CD14-positive monocyte (primary cell): ENCODE measurements around the gene SC5D. TPM values are rescaled to one million over a fixed set of nuclear protein-coding genes. Genes with fewer than 3 reads are reported as not detected.

ENCODE experiments used
- DNase-seq, 3 donors: peaks; one replicate each; pipeline ENCODE4 v3.0.0-alpha.2; 2011 to 2022
- H2AFZ ChIP-seq: 2 replicates; pipeline ENCODE4 v1.6.0; 2012; ENCODE audit warnings: mild to moderate bottlenecking, low read depth, low read length, inconsistent platforms; ENCODE audit not compliant: insufficient read depth, poor library complexity, severe bottlenecking
- H3K27ac ChIP-seq, 2 donors: 1 replicate in 1 of 2; 2 replicates in 1 of 2; pipeline ENCODE4 v1.5.1; 2012 to 2013; ENCODE audit warnings: low read length in 2 of 2, control low read depth in 1 of 2, inconsistent platforms in 1 of 2, low read depth in 1 of 2, mild to moderate bottlenecking in 1 of 2
- H3K27me3 ChIP-seq, 2 donors: one replicate each; pipeline versions ENCODE4 v1.6.0 to v1.6.1; 2011 to 2013; ENCODE audit warnings: low read length in 2 of 2; ENCODE audit not compliant: control insufficient read depth in 2 of 2, insufficient read depth in 2 of 2
- H3K36me3 ChIP-seq, 2 donors: replicated peaks in 1 of 2; 1 replicate in 1 of 2; 2 replicates in 1 of 2; pipeline versions ENCODE4 v1.5.1 to v1.6.1; 2012 to 2013; ENCODE audit warnings: low read length in 2 of 2, control low read depth in 1 of 2, inconsistent platforms in 1 of 2, mild to moderate bottlenecking in 1 of 2; ENCODE audit not compliant: insufficient read depth in 2 of 2, control insufficient read depth in 1 of 2
- H3K4me1 ChIP-seq, 2 donors: 1 replicate in 1 of 2; 2 replicates in 1 of 2; pipeline versions ENCODE4 v1.5.1 to v1.6.1; 2012 to 2013; ENCODE audit warnings: low read length in 2 of 2, control low read depth in 1 of 2, inconsistent platforms in 1 of 2, mild to moderate bottlenecking in 1 of 2, moderate library complexity in 1 of 2; ENCODE audit not compliant: insufficient read depth in 2 of 2, control insufficient read depth in 1 of 2
- H3K4me2 ChIP-seq: replicated peaks from 2 replicates; pipeline ENCODE3; 2012; ENCODE audit warnings: low read length, moderate library complexity, mild to moderate bottlenecking; ENCODE audit not compliant: poor library complexity, severe bottlenecking; ENCODE audit errors: extremely low read depth
- H3K4me3 ChIP-seq, 3 experiments: fragments of 200-600 bp in 1 of 3; sonication (generic) in 1 of 3; replicated peaks in 1 of 3; 1 replicate in 2 of 3; 2 replicates in 1 of 3; pipeline ENCODE4 v1.5.1; 2011 to 2013; ENCODE audit warnings: low read length in 3 of 3, mild to moderate bottlenecking in 3 of 3, control low read depth in 2 of 3, low read depth in 2 of 3, inconsistent platforms in 1 of 3, moderate library complexity in 1 of 3
- H3K79me2 ChIP-seq: 2 replicates; pipeline ENCODE4 v1.6.0; 2012; ENCODE audit warnings: mild to moderate bottlenecking, control low read depth, inconsistent platforms, low read length, moderate library complexity; ENCODE audit not compliant: insufficient read depth
- H3K9ac ChIP-seq: 2 replicates; pipeline ENCODE4 v1.6.0; 2017; ENCODE audit warnings: low read length, mild to moderate bottlenecking; ENCODE audit not compliant: insufficient read depth, poor library complexity, severe bottlenecking
- H3K9me3 ChIP-seq, 2 donors: replicated peaks in 1 of 2; 1 replicate in 1 of 2; 2 replicates in 1 of 2; pipeline versions ENCODE4 v1.5.1 to v1.6.1; 2012 to 2013; ENCODE audit warnings: low read length in 2 of 2, control low read depth in 1 of 2; ENCODE audit not compliant: control insufficient read depth in 1 of 2, insufficient read depth in 1 of 2
- H4K20me1 ChIP-seq: 2 replicates; pipeline ENCODE4 v1.6.0; 2012; ENCODE audit warnings: mild to moderate bottlenecking, low read length, control low read depth, moderate library complexity; ENCODE audit not compliant: insufficient read depth
- H3K27ac Mint-ChIP-seq, 7 donors: one replicate each; pipeline ENCODE4 v1.8.0; 2020; ENCODE audit warnings: mild to moderate bottlenecking in 7 of 7, mixed read lengths in 7 of 7, moderate library complexity in 6 of 7, inconsistent platforms in 2 of 7
- H3K27me3 Mint-ChIP-seq, 3 donors: one replicate each; pipeline ENCODE4 v1.8.0; 2021 to 2022; ENCODE audit warnings: low read depth in 3 of 3, mild to moderate bottlenecking in 3 of 3, mixed read lengths in 3 of 3, moderate library complexity in 3 of 3, inconsistent platforms in 1 of 3
- H3K36me3 Mint-ChIP-seq, 2 donors: one replicate each; pipeline ENCODE4 v1.8.0; 2020; ENCODE audit warnings: mixed read lengths in 2 of 2, inconsistent platforms in 1 of 2, mild to moderate bottlenecking in 1 of 2
- H3K4me1 Mint-ChIP-seq: one replicate; pipeline ENCODE4 v1.8.0; 2020; ENCODE audit warnings: mild to moderate bottlenecking, mixed read lengths
- H3K4me3 Mint-ChIP-seq, 2 donors: one replicate each; pipeline ENCODE4 v1.8.0; 2020; ENCODE audit warnings: mild to moderate bottlenecking in 2 of 2, mixed read lengths in 2 of 2, moderate library complexity in 1 of 2
- H3K9me3 Mint-ChIP-seq, 7 donors: one replicate each; pipeline ENCODE4 v1.8.0; 2020 to 2022; ENCODE audit warnings: mixed read lengths in 7 of 7, mild to moderate bottlenecking in 6 of 7, moderate library complexity in 6 of 7, inconsistent platforms in 2 of 7
- CTCF ChIP-seq: fragments of 200-600 bp; IDR thresholded peaks from one replicate; pipeline ENCODE4 v1.8.0; 2022; ENCODE audit warnings: antibody characterized with exemption, mild to moderate bottlenecking
- WGBS: methylation state at CpG from one replicate; pipeline ENCODE4 v1.1.5; 2013; ENCODE audit warnings: missing lambda C conversion rate; ENCODE audit not compliant: insufficient coverage; 5-methylcytosine and 5-hydroxymethylcytosine counted together
- intact Hi-C, 2 donors: fragments of 100-400 bp; cut with micrococcal nuclease; formaldehyde crosslinking; loops; one replicate each; pipeline versions ENCODE4 v1.15.0 to v1.15.1; 2023
- polyA plus RNA-seq, 3 donors: library from polyadenylated mRNA; depleted of rRNA in 1 of 3; unstranded in 2 of 3; stranded (reverse) in 1 of 3; fragments of 300-500 nt in 2 of 3; fragments of >200 nt in 1 of 3; fragmentation: Illumina TruSeq in 2 of 3; gene quantifications; 1 replicate in 2 of 3; 2 replicates in 1 of 3; pipeline ENCODE4 v1.2.3, GENCODE V29; 2012 to 2021

SC5D gene
- polyA plus RNA-seq, 3 donors, result 6.4 to 8.3 (median 8.3) TPM

DNA sequence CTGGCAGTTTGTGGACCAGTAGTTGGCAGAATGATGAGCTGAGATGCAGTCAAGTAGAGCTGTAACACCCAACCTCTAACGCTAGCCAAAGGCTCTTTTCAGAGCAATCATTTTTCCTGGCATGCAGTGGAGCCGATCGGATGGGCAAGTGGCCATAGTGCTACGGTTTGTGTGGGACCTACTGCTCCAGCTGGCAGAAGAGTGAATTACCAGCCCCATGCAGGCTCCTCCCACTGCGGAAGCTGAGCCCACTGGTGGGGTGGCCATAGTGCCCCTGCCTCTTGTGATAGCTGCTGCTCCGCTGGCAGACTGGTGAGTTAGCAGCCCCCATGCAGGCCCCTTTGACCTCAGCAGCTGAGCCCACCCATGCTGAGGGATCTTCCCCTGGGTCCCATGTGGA lies 27.0 kb upstream of the SC5D start:
- Histone ChIP-seq H3K4me2 (no peak overlapping the region), H3K4me3 (no peak overlapping the region), H3K27me3 (peaks cover 3 to 19% of the 10 kb centered on the region in 2 donors), H3K4me1 (no peaks in the 10 kb centered on the region), H3K36me3 (no peaks in the 10 kb centered on the region), H4K20me1 (no peaks in the 10 kb centered on the region), H3K9me3 (peaks cover 0 to 18% of the 10 kb centered on the region in 2 donors), H2AFZ (no peak overlapping the region), H3K9ac (no peak overlapping the region), H3K27ac (no peak overlapping the region), H3K79me2 (no peaks in the 10 kb centered on the region)
- Mint-ChIP-seq H3K9me3 (peaks cover 4 to 33% (median 17%) of the 10 kb centered on the region in 7 donors), H3K4me3 (peak overlapping the region in 1 of 2 donors; percentile 10), H3K4me1 (no peaks in the 10 kb centered on the region), H3K36me3 (no peaks in the 10 kb centered on the region), H3K27me3 (peaks cover 8 to 16% (median 15%) of the 10 kb centered on the region in 3 donors), H3K27ac (no peak overlapping the region)
- no peak for DNase-seq
- 80% methylated on average over 6 of the region's 6 CpGs for WGBS
- TF ChIP-seq CTCF, result no peak
- intact Hi-C loops, result no loop called here

DNA sequence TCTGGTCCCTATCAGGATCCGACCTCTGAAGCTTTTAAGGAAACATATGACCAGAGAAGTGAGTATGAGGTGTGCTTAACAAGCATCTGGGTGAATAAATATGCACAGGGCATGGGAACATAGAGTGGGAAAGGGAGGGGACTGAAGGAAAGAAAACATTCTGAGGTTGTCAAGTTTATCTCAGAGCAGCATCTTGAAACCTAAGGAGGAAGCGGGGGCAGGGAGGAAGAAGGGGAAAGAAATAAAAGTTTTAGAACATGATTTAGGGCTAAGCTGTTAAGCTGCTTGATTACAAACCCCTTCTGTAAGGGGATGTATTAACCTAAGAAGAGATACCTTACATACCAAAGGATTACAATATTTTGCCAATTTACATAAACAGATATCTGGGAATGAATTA lies 24.0 kb upstream of the SC5D start:
- Histone ChIP-seq H3K27me3 (peaks cover 6 to 20% of the 10 kb centered on the region in 2 donors), H3K79me2 (no peaks in the 10 kb centered on the region), H3K4me2 (no peak overlapping the region), H3K36me3 (no peaks in the 10 kb centered on the region), H3K27ac (no peak overlapping the region), H2AFZ (no peak overlapping the region), H3K4me1 (no peaks in the 10 kb centered on the region), H4K20me1 (no peaks in the 10 kb centered on the region), H3K9ac (no peak overlapping the region), H3K4me3 (no peak overlapping the region), H3K9me3 (peaks cover 0 to 18% of the 10 kb centered on the region in 2 donors)
- Mint-ChIP-seq H3K4me3 (no peak overlapping the region), H3K9me3 (peaks cover 0 to 17% (median 6%) of the 10 kb centered on the region in 7 donors), H3K4me1 (no peaks in the 10 kb centered on the region), H3K27me3 (peaks cover 8 to 14% (median 12%) of the 10 kb centered on the region in 3 donors), H3K27ac (no peak overlapping the region), H3K36me3 (no peaks in the 10 kb centered on the region)
- no peak for DNase-seq
- intact Hi-C loops, result no loop called here
- no peak for TF ChIP-seq CTCF
- WGBS, result 17% methylated on average over 2 of the region's 2 CpGs
